K562 (cell line): ENCODE data around the gene PRRC2B. TPM values are rescaled to one million over a fixed set of nuclear protein-coding genes. Genes with fewer than 3 reads are reported as not detected.

Experiments
- ATAC-seq: fragments of 200-7000 bp; cut with Tn5 transposase; 3 replicates; pipeline ENCODE4 v1.9.1; 2020; ENCODE audit warnings: moderate library complexity
- BruUV-seq: library from RNA; stranded (reverse); fragments of 400-500 nt; replicated peaks from 2 replicates; lab custom pipeline; 2021; lab: Mats Ljungman, UMichigan
- CTCF ChIA-PET: fragments of 300-600 bp; formaldehyde crosslinking; extraction: SDS; loops from one replicate; lab custom pipeline; 2021; ENCODE audit warnings: low intra/inter-chr PET ratio; lab: Yijun Ruan, JAX
- POLR2A ChIA-PET: fragments of 300-600, 350-650 bp; sonication (Branson Sonifier 250); formaldehyde crosslinking; extraction: SDS; loops from one replicate; lab custom pipeline; 2021; ENCODE audit warnings: antibody characterized with exemption, inconsistent platforms; lab: Yijun Ruan, JAX
- DNase-seq, 4 experiments: peaks; one replicate each; pipeline versions ENCODE4 v3.0.0 to v3.0.0-alpha.2; 2011 to 2018; ENCODE audit warnings: low spot score in 3 of 4, mixed read lengths in 3 of 4; ENCODE audit errors: extremely low read depth in 1 of 4
- FAIRE-seq: peaks from 2 replicates; lab custom pipeline; 2011; peaks lifted over from hg19 to GRCh38; lab: Jason Lieb, UNC
- H2AFZ ChIP-seq: 2 replicates; pipeline ENCODE4 v1.6.0; 2011; ENCODE audit warnings: low read depth, low read length, control low read depth, inconsistent platforms
- H3K27ac ChIP-seq: fragments of 200-600 bp; 3 replicates; pipeline ENCODE4 v1.8.0; 2011; ENCODE audit warnings: low read depth, mild to moderate bottlenecking, control low read depth, inconsistent platforms, low read length, moderate library complexity, mixed read lengths; ENCODE audit errors: extremely low read depth
- H3K27me3 ChIP-seq, 2 experiments: fragments of 300-600 bp in 1 of 2; 2 replicates in 1 of 2; 3 replicates in 1 of 2; pipeline versions ENCODE4 v1.6.0 to v1.8.0; 2011; ENCODE audit warnings: inconsistent platforms in 2 of 2, low read length in 2 of 2, mild to moderate bottlenecking in 1 of 2, mixed read lengths in 1 of 2, moderate library complexity in 1 of 2; ENCODE audit not compliant: control insufficient read depth in 2 of 2, insufficient read depth in 2 of 2
- H3K36me3 ChIP-seq: fragments of 300-600 bp; 3 replicates; pipeline ENCODE4 v1.8.0; 2011; ENCODE audit warnings: mild to moderate bottlenecking, low read length, inconsistent platforms; ENCODE audit not compliant: control insufficient read depth, insufficient read depth
- H3K4me1 ChIP-seq, 2 experiments: fragments of 200-600 bp in 1 of 2; replicated peaks in 1 of 2; 2 replicates in 1 of 2; 3 replicates in 1 of 2; pipeline versions ENCODE4 v1.5.1 to v1.8.0; 2011; ENCODE audit warnings: inconsistent platforms in 2 of 2, low read length in 2 of 2, mild to moderate bottlenecking in 1 of 2, mixed read lengths in 1 of 2, moderate library complexity in 1 of 2; ENCODE audit not compliant: control insufficient read depth in 2 of 2, insufficient read depth in 2 of 2
- H3K4me2 ChIP-seq: 2 replicates; pipeline ENCODE4 v1.6.1; 2011; ENCODE audit warnings: low read length, control low read depth, inconsistent platforms, mixed read lengths; ENCODE audit not compliant: insufficient read depth
- H3K4me3 ChIP-seq: fragments of 200-600 bp; sonication (generic), shearing (Covaris generic); 2 replicates; pipeline ENCODE4 v1.5.1; 2016; ENCODE audit warnings: control low read depth, inconsistent platforms
- H3K79me2 ChIP-seq: fragments of 200-600 bp; 3 replicates; pipeline ENCODE4 v1.8.0; 2011; ENCODE audit warnings: low read length, inconsistent platforms; ENCODE audit not compliant: control insufficient read depth, insufficient read depth
- H3K9ac ChIP-seq, 2 experiments: 2 replicates each; pipeline versions ENCODE4 v1.6.0 to v1.6.1; 2011; ENCODE audit warnings: low read depth in 2 of 2, low read length in 2 of 2, control low read depth in 1 of 2, inconsistent platforms in 1 of 2, mild to moderate bottlenecking in 1 of 2, mixed read lengths in 1 of 2; ENCODE audit not compliant: insufficient read depth in 1 of 2
- H3K9me1 ChIP-seq: one replicate; pipeline ENCODE4 v1.6.0; 2011; ENCODE audit warnings: inconsistent platforms, mild to moderate bottlenecking, low read length, moderate library complexity; ENCODE audit not compliant: control insufficient read depth, insufficient read depth
- H3K9me3 ChIP-seq: replicated peaks from 2 replicates; pipeline ENCODE4 v1.5.1; 2011; ENCODE audit warnings: low read depth, low read length, inconsistent platforms; ENCODE audit not compliant: control insufficient read depth, insufficient read depth
- H4K20me1 ChIP-seq: replicated peaks from 2 replicates; pipeline ENCODE4 v1.6.1; 2011; ENCODE audit warnings: low read length, inconsistent platforms, mixed read lengths; ENCODE audit not compliant: control insufficient read depth, insufficient read depth
- BRF2 ChIP-seq: IDR thresholded peaks from 3 replicates; pipeline ENCODE4 v1.6.1; 2011; ENCODE audit warnings: borderline replicate concordance, mild to moderate bottlenecking; ENCODE audit not compliant: insufficient read length, insufficient read depth
- CHD7 ChIP-seq: fragments of 200-600 bp; sonication (generic); IDR thresholded peaks from one replicate; pipeline ENCODE4 v1.6.1; 2012; ENCODE audit warnings: mild to moderate bottlenecking, low read depth, low read length, inconsistent platforms
- IFI16 ChIP-seq: fragments of 250-450 bp; sonication (Bioruptor Pico); IDR thresholded peaks from 2 replicates; pipeline ENCODE4 v2.1.2; 2022; ENCODE audit warnings: mild to moderate bottlenecking, inconsistent platforms
- NFATC3 ChIP-seq: fragments of 450-650 bp; IDR thresholded peaks from 2 replicates; pipeline ENCODE4 v1.6.1; 2017; ENCODE audit warnings: mild to moderate bottlenecking
- SMARCA4 ChIP-seq: fragments of 450-650 bp; IDR thresholded peaks from 2 replicates; pipeline ENCODE4 v1.6.1; 2016
- TAL1 ChIP-seq: fragments of 450-650 bp; IDR thresholded peaks from 2 replicates; pipeline ENCODE4 v1.6.1; 2016; ENCODE audit warnings: mild to moderate bottlenecking
- TCF7 ChIP-seq: sonication (generic); IDR thresholded peaks from 2 replicates; pipeline ENCODE4 v1.6.1; 2016; ENCODE audit warnings: antibody characterized with exemption, borderline replicate concordance
- ZNF707 ChIP-seq: fragments of 250-450 bp; sonication (Bioruptor Pico); conservative IDR thresholded peaks from 2 replicates; pipeline ENCODE4 v1.8.0; 2022; ENCODE audit warnings: inconsistent platforms, mild to moderate bottlenecking, moderate library complexity
- WGBS: fragments of 100-300 bp; shearing (Covaris generic); methylation state at CpG from one replicate; pipeline ENCODE4 v1.1.6; 2016; ENCODE audit warnings: low coverage, mixed read lengths; ENCODE audit not compliant: insufficient coverage; ENCODE audit errors: missing lambda C conversion rate; 5-methylcytosine and 5-hydroxymethylcytosine counted together
- in situ Hi-C: fragments of 300-500 bp; cut with MboI; formaldehyde crosslinking; loops from 4 replicates; pipeline ENCODE4 v1.15.0; 2018; ENCODE audit warnings: inconsistent platforms, mixed read lengths
- intact Hi-C: fragments of 100-400 bp; cut with micrococcal nuclease; formaldehyde crosslinking; loops from 2 replicates; pipeline ENCODE4 v1.14.2; 2022
- polyA plus RNA-seq, 8 experiments: library from polyadenylated mRNA; depleted of rRNA in 4 of 8; stranded (reverse) in 5 of 8; unstranded in 3 of 8; fragments of >200 nt; fragmentation: Nextera tagmentation in 2 of 8; fragmentation: Illumina TruSeq in 1 of 8; extraction: Ambion mirVana in 2 of 8; extraction: Trizol in 1 of 8; gene quantifications; 2 replicates each; pipeline versions ENCODE4 v1.2.1 to v1.2.3, GENCODE V29; 2011 to 2014; ENCODE audit warnings: inconsistent platforms in 1 of 8, missing spikeins in 1 of 8
- total RNA-seq, 7 experiments: library from RNA; depleted of rRNA in 6 of 7; stranded (reverse); fragments of >200 nt in 6 of 7; fragmentation: Illumina TruSeq in 2 of 7; extraction: Trizol in 2 of 7; gene quantifications; 2 replicates each; pipeline versions ENCODE4 v1.2.1 to v1.2.3, GENCODE V29; 2011 to 2021; ENCODE audit warnings: low replicate concordance in 1 of 7

PRRC2B gene
- total and polyA plus RNA-seq, 9 of the 15 experiments (the other 6 are each of a cell fraction or from before 2014, with no cell fraction given) = 0.34 to 125 (median 30.9) TPM

GRCh38 chr9:131521203-131521602 lies 127.3 kb downstream of the PRRC2B start:
- FAIRE-seq = no peak
- BruUV-seq = no TSS peak
- H3K9me1 ChIP-seq = no peaks in the 10 kb centered on the region

More at GRCh38 chr9:131521203-131521602, 127.3 kb downstream of the PRRC2B start:
- no peak overlapping the region for H3K27ac ChIP-seq
- no peak overlapping the region for H3K4me3 ChIP-seq
- H2AFZ ChIP-seq = no peak overlapping the region
- no peak overlapping the region for H3K9ac ChIP-seq
- DNase-seq = no peak
- no peaks in the 10 kb centered on the region for H3K9me3 ChIP-seq
- 87% methylated on average over 8 of the region's 10 CpGs for WGBS
- no peaks in the 10 kb centered on the region; the same call in 1 of the 2 replicates for H4K20me1 ChIP-seq
- POLR2A ChIA-PET = no interaction called here
- no peaks in the 10 kb centered on the region for H3K79me2 ChIP-seq
- H3K4me1 ChIP-seq = peaks cover 0 to 20% of the 10 kb centered on the region in 2 experiments; a peak in 1 of 5 replicates
- H3K27me3 ChIP-seq = no peaks in the 10 kb centered on the region
- TF ChIP-seq BRF2 (no peak), CHD7 (no peak), NFATC3 (no peak), ZNF707 (CRISPR knock-in tag) (no peak), TCF7 (no peak), SMARCA4 (no peak), TAL1 (no peak), IFI16 (CRISPR knock-in tag) (no peak)
- TF ChIP-seq, all 486 proteins: peak for 0
- CTCF ChIA-PET = no interaction called here
- peaks cover 92% of the 10 kb centered on the region; the same call in 2 of the 3 replicates for H3K36me3 ChIP-seq
- no peak for ATAC-seq
- no peak overlapping the region for H3K4me2 ChIP-seq
- in situ Hi-C loops = no loop called here
- intact Hi-C loops = no loop called here
